SK-N-MC (cell line): Measurements from ENCODE around the gene MERTK.
"Not testable (repeated sequence)": the region's sequence is repeated elsewhere in the genome, so short reads cannot be mapped to it uniquely, and the experiment has no call there.

ENCODE experiments used
- EZH2 ChIP-seq: fragments of 200-600 bp; sonication (generic); IDR thresholded peaks from one replicate; pipeline ENCODE4 v1.6.1; 2017; ENCODE audit warnings: antibody characterized with exemption
- FOXP2 ChIP-seq: optimal IDR thresholded peaks from 2 replicates; pipeline ENCODE3; 2011; ENCODE audit warnings: mild to moderate bottlenecking, moderate library complexity; ENCODE audit not compliant: insufficient read depth; ENCODE audit errors: extremely low read length, control extremely low read depth
- POLR2AphosphoS5 ChIP-seq: IDR thresholded peaks from 2 replicates; pipeline ENCODE4 v1.6.1; 2012; ENCODE audit warnings: mild to moderate bottlenecking, low read depth, low read length, borderline replicate concordance

GRCh38 chr2:111911295-111911977 lies 13.0 kb downstream of the MERTK start:
- not testable (repeated sequence) for TF ChIP-seq POLR2AphosphoS5, EZH2, FOXP2
